GM12865 (cell line): ENCODE results near the gene CD63.

Experiments used
- DNase-seq: peaks from one replicate; pipeline ENCODE4 v3.0.0; 2010; ENCODE audit warnings: low read depth
- H3K4me3 ChIP-seq: 2 replicates; pipeline ENCODE4 v1.5.1; 2011; ENCODE audit warnings: mild to moderate bottlenecking, low read depth, low read length, control low read depth
- TF ChIP-seq, protein P1 (sequence below): IDR thresholded peaks from 2 replicates; pipeline ENCODE4 v1.5.1; 2011; ENCODE audit warnings: low read length, control low read depth, low read depth, inconsistent platforms; ENCODE audit not compliant: insufficient read depth; ENCODE audit errors: missing control alignments

CD63 gene

DNA sequence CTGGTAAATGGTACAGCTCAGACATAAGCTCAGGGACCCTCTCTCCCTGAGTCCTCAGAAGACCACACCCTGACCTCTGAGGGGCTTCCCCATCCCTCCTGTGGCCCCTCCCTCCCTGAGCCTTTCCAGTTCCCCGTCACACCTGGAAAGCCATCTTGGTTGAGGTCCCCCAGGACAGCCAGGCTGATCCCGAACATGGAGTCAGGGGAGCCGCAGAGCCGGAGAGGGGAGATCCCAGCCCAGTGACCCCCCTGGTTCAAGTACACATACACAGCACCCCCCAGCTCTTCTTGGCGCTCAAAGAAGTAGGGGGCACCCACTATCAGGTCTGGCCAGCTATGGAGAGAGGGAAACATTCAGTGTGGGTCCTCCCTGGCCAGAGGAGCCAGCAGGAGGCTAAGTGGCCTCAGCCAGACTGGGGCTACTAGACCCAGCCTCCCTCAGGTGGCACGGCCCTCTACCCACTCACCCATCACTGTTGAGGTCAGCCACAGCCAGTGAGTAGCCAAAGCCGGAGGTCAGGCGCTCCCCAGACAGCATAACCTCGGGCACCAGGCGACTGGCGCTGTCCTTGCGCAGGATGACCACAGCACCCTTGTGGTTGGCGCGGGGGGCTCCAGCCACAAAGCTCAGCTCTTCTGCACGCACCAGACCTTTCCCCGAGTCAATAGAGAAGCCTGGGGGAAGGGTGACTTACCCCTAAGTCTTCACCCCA is 30.4 kb downstream of the CD63 start:
- H3K4me3 ChIP-seq: no peak overlapping the region
- TF ChIP-seq, protein P1, sequence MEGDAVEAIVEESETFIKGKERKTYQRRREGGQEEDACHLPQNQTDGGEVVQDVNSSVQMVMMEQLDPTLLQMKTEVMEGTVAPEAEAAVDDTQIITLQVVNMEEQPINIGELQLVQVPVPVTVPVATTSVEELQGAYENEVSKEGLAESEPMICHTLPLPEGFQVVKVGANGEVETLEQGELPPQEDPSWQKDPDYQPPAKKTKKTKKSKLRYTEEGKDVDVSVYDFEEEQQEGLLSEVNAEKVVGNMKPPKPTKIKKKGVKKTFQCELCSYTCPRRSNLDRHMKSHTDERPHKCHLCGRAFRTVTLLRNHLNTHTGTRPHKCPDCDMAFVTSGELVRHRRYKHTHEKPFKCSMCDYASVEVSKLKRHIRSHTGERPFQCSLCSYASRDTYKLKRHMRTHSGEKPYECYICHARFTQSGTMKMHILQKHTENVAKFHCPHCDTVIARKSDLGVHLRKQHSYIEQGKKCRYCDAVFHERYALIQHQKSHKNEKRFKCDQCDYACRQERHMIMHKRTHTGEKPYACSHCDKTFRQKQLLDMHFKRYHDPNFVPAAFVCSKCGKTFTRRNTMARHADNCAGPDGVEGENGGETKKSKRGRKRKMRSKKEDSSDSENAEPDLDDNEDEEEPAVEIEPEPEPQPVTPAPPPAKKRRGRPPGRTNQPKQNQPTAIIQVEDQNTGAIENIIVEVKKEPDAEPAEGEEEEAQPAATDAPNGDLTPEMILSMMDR: no peak
- no peak for DNase-seq

DNA sequence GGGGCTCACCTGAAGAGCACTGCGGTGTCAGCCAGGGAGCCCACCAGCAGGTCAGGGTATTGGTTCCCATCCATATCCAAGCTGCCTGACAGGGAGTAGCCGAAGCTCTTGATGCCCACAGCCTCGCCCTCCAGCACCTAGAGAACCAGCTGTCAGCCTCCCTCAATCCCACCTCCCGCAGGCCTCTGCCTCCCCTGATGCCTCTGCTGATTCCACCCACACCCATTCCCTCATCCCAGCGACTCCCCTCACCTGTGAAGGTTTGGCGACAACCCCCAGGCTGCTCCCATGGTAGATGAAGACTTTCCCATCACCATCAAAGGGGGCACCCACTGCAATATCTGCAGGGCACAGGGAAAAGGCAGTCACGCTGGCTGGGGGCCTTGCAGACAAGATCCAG is 31.1 kb downstream of the CD63 start:
- H3K4me3 ChIP-seq: no peak overlapping the region
- TF ChIP-seq, protein P1: no peak
- no peak for DNase-seq

DNA sequence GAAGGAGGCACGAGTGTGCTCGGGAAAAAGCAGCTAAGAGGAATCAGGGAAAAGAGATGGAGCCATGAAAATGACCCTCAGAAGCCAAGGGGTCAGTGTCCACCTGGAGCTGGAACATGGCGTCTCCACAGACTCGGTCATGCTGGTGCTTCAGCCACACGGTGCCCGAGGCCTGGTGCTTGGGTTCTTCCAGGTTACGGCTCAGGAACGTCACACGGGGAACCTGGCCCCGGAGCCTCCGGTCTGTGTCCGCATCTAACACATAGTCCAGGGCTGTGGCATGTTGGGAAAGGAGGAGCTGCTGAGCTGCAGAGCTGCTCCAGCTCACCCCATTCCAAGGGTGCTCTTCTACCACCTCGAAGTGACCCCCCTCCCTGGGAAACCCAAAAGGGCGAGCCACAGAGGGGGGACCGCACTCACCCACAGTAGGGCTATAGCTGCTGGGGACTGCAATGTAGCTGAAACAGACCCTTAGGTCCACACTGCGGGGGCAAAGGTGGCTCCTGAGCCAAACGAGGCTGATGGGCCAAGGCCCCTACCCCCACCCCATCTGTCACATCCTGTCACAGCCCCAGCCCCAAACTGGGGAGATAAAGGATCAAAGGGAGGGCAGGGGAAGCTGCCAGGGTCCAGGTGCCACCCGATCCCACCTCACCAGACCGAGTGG is 31.9 kb downstream of the CD63 start:
- no peak overlapping the region for H3K4me3 ChIP-seq
- DNase-seq: no peak
- TF ChIP-seq, protein P1: no peak

DNA sequence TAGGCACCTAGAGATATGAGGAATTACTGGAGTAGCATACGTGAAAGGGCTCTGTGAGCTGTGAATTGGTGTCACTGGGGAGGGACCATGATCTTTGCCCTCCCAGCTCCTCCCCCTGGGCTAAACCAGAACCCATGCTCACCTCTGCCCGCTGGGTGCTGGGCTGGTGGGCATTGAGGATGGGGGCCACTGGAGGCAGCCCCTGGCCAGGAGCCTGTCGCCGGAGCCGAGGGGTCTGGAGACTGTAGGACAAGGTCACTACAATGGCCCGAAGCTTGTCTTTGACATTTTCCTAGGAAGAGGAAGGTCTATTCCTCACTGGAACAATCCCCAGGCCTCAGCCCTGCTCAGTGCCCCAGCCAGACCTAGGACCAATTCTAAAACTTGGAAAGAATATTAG is 32.7 kb downstream of the CD63 start:
- no peak for DNase-seq
- no peak overlapping the region for H3K4me3 ChIP-seq
- TF ChIP-seq, protein P1: no peak

DNA sequence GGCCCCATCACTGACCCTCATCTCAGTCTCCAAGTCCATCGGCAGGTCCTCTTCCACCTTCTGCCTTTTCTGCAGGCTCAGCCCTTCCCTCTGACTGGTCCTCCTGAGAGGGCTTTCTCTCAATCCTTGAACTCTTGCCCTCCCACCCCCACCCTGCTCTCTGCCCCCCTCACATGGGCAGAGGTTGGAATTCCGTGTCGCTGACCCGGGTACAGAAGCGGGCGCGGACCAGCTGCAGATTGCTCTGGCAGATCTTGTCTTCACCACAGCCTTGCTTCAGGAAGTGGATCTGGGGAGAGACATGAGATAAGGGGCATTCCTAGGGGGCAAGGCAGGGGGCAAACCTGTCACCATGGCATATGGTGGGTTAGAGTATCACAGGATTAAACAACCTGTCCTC is 33.5 kb downstream of the CD63 start:
- TF ChIP-seq, protein P1: no peak
- no peak for DNase-seq
- H3K4me3 ChIP-seq: no peak overlapping the region

DNA sequence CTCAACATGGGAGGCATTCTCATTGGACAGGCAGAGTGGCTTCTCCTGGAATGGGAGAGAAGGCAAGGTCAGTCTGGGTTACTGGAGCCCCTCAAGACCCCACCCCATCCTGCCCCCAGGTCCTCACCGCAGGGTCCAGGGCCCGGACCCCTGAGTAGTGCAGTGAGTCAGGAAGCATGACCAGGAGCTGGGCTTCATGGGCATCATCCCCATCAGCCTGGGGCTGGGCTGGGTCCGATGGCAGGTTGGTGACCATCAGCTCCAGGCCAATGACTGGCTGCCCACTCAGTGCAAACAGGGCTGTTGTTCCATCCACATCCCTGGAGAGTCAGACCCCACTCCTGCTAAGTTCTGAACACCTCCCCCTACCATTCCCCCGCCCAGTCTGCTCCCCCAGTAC is 34.2 kb downstream of the CD63 start:
- H3K4me3 ChIP-seq: no peak overlapping the region
- no peak for DNase-seq
- TF ChIP-seq, protein P1: no peak

DNA sequence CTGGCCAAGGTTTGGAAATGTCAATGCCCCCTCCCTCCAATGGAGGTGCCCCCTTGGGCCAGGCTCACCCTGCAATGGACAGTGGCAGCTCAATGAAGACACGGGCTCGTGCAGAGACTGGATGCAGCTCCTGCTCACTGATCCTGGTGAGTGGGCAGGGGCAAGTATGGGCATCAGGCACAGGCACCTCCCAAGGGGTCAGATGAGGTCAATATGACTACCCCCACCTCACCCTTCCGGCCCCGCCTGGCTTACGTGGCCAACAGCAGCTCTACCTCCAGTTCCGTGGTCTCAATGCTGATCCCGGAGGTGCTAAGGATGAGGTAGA is 34.7 kb downstream of the CD63 start:
- no peak for DNase-seq
- TF ChIP-seq, protein P1: no peak
- no peak overlapping the region for H3K4me3 ChIP-seq
